HG03342 (cell line): Measurements from ENCODE around the gene PDZRN3.

Experiments
- ATAC-seq: cut with Tn5 transposase; IDR thresholded peaks from one replicate; pipeline ENCODE4 v1.9.1; 2021; ENCODE audit warnings: mild to moderate bottlenecking, moderate library complexity; ENCODE audit not compliant: unreplicated experiment

Gene PDZRN3

GRCh38 chr3:73529308-73530021, 95.3 kb downstream of the PDZRN3 start:
- ATAC-seq: no peak

- no peak for ATAC-seq
Measured at GRCh38 chr3:73525591-73525990, 99.2 kb downstream of the PDZRN3 start.

- ATAC-seq: no peak
Measured at GRCh38 chr3:73523661-73524060, 101.1 kb downstream of the PDZRN3 start.

- no peak for ATAC-seq
Measured at GRCh38 chr3:73521734-73522336, 102.9 kb downstream of the PDZRN3 start.

DNA sequence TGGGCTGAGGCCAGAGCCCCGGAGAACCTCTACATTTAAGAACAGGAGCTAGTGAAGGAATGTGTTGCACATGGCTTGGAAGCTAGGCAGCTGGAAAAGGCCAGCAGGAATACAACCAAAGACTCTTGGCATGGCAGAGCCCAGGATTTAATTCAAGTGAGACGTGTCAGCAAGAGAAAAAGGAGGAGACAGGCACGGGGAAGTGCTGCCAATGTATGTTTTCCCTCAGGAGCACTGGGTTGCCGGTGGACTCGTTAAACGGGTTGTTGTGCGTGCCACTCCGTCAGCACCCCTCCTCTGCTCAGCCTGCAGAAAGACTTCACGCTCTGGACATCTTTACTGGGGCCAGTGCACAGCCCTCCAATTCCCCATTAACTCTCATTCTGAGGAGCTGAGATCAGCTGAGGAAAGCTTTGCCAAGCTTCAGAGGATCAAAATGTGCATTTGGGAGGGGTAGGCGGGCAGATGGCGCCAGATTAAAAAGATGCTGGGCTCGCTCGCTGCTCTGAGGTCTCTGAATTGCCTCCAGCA, 103.7 kb downstream of the PDZRN3 start:
- no peak for ATAC-seq

- no peak for ATAC-seq
Measured at GRCh38 chr3:73516631-73517030, 108.1 kb downstream of the PDZRN3 start.

DNA sequence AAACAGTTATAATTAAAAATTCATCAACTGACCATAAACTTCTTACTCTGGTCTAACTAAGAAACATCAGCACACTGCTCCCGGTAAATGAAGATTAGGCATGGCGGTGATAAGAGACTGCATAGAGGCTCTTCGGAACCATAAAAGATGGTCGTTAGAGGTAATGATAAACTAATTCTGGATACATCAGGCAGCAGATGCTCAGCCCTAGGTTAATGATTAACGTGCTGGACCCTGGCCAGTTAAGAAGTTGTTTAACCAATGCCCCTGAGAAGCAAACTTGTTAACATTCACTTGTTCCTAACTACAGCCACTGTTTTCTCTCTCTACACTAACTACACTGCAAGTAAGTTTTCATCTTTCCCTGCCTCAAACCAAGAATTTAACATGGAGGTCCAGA, 111.5 kb downstream of the PDZRN3 start:
- no peak for ATAC-seq

- ATAC-seq: no peak
Measured at GRCh38 chr3:73511571-73512525, 112.9 kb downstream of the PDZRN3 start.

DNA sequence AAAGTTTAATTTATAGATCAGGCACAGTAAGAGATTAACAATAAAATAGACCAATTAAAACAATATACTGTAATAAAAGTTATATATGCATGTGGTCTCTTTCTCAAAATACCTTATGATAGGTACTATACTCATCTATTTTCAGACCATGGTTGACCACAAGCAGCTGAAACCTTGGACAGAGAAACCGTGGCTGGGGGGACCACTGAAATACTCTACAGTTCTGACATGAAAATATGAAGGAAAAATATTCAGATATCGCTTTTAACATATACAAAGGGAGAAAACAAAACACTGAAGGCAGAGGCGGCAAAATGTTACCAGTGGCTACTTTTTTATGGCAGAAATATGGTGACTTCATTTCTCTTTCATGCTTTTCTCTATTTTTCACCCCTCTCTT, 114.0 kb downstream of the PDZRN3 start:
- no peak for ATAC-seq

DNA sequence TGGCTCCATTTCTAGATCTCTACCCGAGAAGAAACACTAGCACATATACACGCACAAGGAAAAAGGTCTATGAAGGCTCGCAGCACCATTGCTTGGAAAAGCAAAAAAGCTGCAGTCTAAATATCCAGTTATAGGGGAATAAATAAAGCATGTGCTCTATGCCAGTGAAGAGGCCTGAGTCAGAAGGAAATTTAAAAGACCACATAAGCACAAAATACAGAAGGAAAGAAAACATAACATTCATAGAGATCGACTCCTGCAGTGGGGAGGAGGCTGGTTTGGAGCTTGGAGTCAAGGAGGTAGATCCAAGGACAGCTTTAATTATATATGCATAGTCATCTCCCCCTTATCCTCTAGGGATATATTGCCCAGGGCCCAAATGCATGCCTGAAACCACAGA, 114.4 kb downstream of the PDZRN3 start:
- ATAC-seq: no peak

GRCh38 chr3:73509816-73510215, 114.9 kb downstream of the PDZRN3 start:
- no peak for ATAC-seq

DNA sequence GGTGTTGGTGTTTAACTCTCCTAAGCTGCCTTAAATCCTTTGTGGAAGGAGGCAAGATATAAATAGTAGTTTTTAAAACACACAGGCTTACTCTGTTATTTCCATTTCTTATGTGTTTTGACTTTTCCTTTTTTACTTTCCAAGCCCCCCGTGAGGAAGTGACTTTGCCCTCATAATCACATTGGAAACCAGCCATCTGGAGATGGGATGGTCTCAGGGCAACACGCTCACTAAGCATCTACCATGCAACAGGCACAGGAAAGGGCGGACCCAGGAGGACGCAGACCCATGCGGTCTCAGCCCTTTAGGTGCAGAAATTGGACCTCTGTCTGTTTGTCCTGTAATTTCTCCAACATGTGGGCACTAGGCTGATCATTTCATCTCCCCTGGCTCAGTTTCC, 115.7 kb downstream of the PDZRN3 start:
- ATAC-seq: no peak

DNA sequence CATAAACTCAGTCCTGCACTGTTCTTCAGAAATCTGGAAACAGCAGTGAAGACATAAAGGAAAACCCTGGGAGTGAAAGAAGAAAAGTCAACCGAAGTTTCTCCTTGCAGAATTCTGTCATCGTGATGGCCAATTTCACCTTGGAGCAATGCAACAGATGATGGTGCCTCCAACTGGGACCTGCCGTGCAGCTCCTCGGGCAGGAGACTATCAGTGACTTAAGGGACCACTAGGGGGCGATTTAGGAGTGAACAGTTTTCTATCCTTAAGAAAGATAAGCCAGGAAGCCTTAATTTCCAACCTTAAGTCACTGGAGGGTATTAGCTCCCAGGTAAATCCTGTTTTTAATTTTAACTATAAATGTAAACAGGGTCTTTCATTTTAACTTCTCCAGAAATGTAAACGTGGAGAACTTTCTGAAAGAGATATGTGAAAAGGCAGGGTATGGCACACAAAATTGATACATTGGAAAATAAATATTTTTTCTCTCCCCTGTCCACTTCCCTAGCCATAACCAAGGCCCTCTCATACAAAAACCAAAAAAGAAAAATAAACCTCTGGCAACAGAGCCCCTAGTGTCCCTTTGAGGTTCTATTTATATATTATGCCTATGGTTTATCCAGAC, 116.3 kb downstream of the PDZRN3 start:
- peak; percentile 70 for ATAC-seq

DNA sequence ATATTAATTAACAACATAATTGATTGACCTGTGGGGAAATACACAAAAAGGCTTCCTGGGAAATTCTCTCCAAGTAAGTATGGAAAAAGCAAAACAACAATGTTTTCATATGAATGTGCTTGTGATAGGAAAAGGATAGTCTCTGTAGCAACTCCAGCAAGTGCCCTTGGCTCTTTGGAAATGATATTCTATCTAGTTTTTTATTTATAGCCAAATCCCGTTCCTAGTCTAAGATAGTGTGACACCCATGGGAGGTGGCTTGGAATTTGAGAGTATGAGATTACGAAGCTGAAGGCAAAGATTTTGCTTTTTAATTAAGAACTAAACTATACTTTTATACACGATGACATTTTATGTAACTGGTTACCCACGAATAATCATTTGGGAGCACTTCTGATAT, 119.9 kb downstream of the PDZRN3 start:
- no peak for ATAC-seq

DNA sequence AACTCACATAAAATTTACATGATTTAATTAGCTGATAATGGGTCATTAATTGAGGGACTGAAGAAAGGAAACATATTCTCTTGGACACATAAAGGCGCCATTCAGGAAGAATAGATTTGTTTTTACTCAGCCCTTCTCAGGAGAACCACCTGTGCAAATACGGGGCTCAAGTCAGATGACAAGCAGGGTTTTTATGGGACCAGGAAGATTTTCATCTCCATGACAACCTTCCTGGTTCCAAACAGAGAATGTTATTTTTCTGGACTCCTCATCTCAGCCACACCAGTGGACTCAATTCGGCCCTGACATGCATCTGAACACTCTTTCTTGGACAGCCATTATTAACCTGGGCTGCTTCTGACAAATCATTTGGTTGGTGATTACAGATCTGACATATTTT, 120.5 kb downstream of the PDZRN3 start:
- no peak for ATAC-seq

GRCh38 chr3:73503781-73504180, 121.0 kb downstream of the PDZRN3 start:
- peak; percentile 52 for ATAC-seq

GRCh38 chr3:73502609-73503583, 121.8 kb downstream of the PDZRN3 start:
- peak; percentile 67 for ATAC-seq

DNA sequence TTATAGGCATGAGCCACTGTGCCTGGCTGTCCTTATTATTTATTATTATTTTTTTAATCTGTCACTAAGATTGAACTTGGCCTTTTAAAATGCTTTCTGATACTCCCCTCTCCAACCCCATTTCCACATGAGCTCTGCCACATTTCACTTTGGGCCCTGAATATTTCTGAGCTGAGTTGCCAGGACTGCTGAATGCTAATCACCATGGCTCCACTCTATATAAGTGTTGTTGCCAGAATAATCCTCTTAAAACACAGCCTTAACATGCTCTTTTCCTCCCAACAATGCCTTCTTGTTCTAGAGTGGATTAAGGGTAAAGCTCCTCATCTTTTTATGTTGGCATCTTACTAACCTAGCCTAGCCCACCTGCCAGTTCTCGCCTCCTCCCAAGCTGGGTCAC, 124.4 kb downstream of the PDZRN3 start:
- no peak for ATAC-seq

- peak; percentile 58 for ATAC-seq
Measured at GRCh38 chr3:73499787-73500186, 125.0 kb downstream of the PDZRN3 start.
